ACC112 (cell line): ENCODE results near the gene KRT37.
"Not testable (repeated sequence)": the region's sequence is repeated elsewhere in the genome, so short reads cannot be mapped to it uniquely, and the experiment has no call there.

Source experiments
- H2AFZ ChIP-seq: fragments of 200-600 bp; sonication (generic); one replicate; pipeline ENCODE4 v1.6.0; 2017; ENCODE audit warnings: antibody characterized with exemption, low read length; ENCODE audit not compliant: unreplicated experiment
- H3K27ac ChIP-seq: fragments of 200-600 bp; sonication (generic); 2 replicates; pipeline ENCODE4 v1.5.1; 2014; ENCODE audit warnings: low read depth, mild to moderate bottlenecking, antibody characterized with exemption, low read length, moderate library complexity
- H3K27me3 ChIP-seq: fragments of 200-600 bp; sonication (generic); 2 replicates; pipeline ENCODE4 v1.6.1; 2014; ENCODE audit warnings: mild to moderate bottlenecking, antibody characterized with exemption, low read length, moderate library complexity, mixed read lengths; ENCODE audit not compliant: insufficient read depth
- H3K36me3 ChIP-seq: fragments of 200-600 bp; sonication (generic); 2 replicates; pipeline ENCODE4 v1.6.1; 2016; ENCODE audit warnings: mild to moderate bottlenecking, antibody characterized with exemption, low read length, moderate library complexity, mixed read lengths; ENCODE audit not compliant: insufficient read depth
- H3K4me1 ChIP-seq: fragments of 200-600 bp; sonication (generic); one replicate; pipeline ENCODE4 v1.6.1; 2016; ENCODE audit warnings: low read length, mixed read lengths; ENCODE audit not compliant: insufficient read depth, unreplicated experiment, control insufficient read depth
- H3K4me3 ChIP-seq: fragments of 200-600 bp; sonication (generic); 2 replicates; pipeline ENCODE4 v1.5.1; 2014; ENCODE audit warnings: mild to moderate bottlenecking, low read depth, low read length
- H3K79me2 ChIP-seq: fragments of 200-600 bp; sonication (generic); one replicate; pipeline ENCODE4 v1.6.0; 2016; ENCODE audit warnings: low read length; ENCODE audit not compliant: control insufficient read depth, unreplicated experiment, insufficient read depth

KRT37 gene

GRCh38 chr17:41437769-41438168, 13.4 kb upstream of the KRT37 start:
- Histone ChIP-seq H2AFZ (no peak overlapping the region), H3K79me2 (no peaks in the 10 kb centered on the region), H3K27me3 (no peaks in the 10 kb centered on the region), H3K36me3 (no peaks in the 10 kb centered on the region), H3K27ac (no peak overlapping the region), H3K4me3 (no peak overlapping the region), H3K4me1 (peaks cover 4% of the 10 kb centered on the region)

- Histone ChIP-seq H3K79me2 (no peaks in the 10 kb centered on the region), H3K36me3 (no peaks in the 10 kb centered on the region), H3K27me3 (no peaks in the 10 kb centered on the region), H3K4me3 (no peak overlapping the region), H2AFZ (no peak overlapping the region), H3K4me1 (no peaks in the 10 kb centered on the region), H3K27ac (no peak overlapping the region)
Observed at GRCh38 chr17:41437254-41437653, 12.9 kb upstream of the KRT37 start.

- no peak overlapping the region for H3K27ac ChIP-seq
- H3K4me1 ChIP-seq: no peaks in the 10 kb centered on the region
- no peak overlapping the region for H2AFZ ChIP-seq
- no peaks in the 10 kb centered on the region for H3K27me3 ChIP-seq
- no peaks in the 10 kb centered on the region for H3K36me3 ChIP-seq
- no peak overlapping the region for H3K4me3 ChIP-seq
- no peaks in the 10 kb centered on the region for H3K79me2 ChIP-seq
Observed at GRCh38 chr17:41434415-41434814, 10.0 kb upstream of the KRT37 start.

- no peak overlapping the region for H2AFZ ChIP-seq
- no peaks in the 10 kb centered on the region for H3K27me3 ChIP-seq
Observed at GRCh38 chr17:41434005-41434404, 9.6 kb upstream of the KRT37 start.

GRCh38 chr17:41433586-41433985, 9.2 kb upstream of the KRT37 start:
- no peaks in the 10 kb centered on the region for H3K27me3 ChIP-seq
- H3K4me1 ChIP-seq: peaks cover 5% of the 10 kb centered on the region
- no peak overlapping the region for H3K4me3 ChIP-seq
- no peaks in the 10 kb centered on the region for H3K79me2 ChIP-seq
- no peak overlapping the region for H2AFZ ChIP-seq
- H3K27ac ChIP-seq: no peak overlapping the region
- no peaks in the 10 kb centered on the region for H3K36me3 ChIP-seq

More at GRCh38 chr17:41434005-41434404, 9.6 kb upstream of the KRT37 start:
- Histone ChIP-seq H3K27ac (no peak overlapping the region), H3K4me3 (no peak overlapping the region), H3K36me3 (no peaks in the 10 kb centered on the region), H3K79me2 (no peaks in the 10 kb centered on the region), H3K4me1 (peaks cover under 1% of the 10 kb centered on the region)

- not testable (repeated sequence) for H3K36me3 ChIP-seq, H3K4me1 ChIP-seq, H3K4me3 ChIP-seq, H3K79me2 ChIP-seq, H2AFZ ChIP-seq, H3K27me3 ChIP-seq, H3K27ac ChIP-seq
Observed at GRCh38 chr17:41430376-41430775, 6.0 kb upstream of the KRT37 start.

GRCh38 chr17:41429667-41430066, 5.3 kb upstream of the KRT37 start:
- H3K36me3 ChIP-seq: no peaks in the 10 kb centered on the region
- H3K4me1 ChIP-seq: peaks cover 8% of the 10 kb centered on the region
- H3K27ac ChIP-seq: no peak overlapping the region
- no peak overlapping the region for H2AFZ ChIP-seq
- no peaks in the 10 kb centered on the region for H3K27me3 ChIP-seq
- H3K79me2 ChIP-seq: no peaks in the 10 kb centered on the region
- H3K4me3 ChIP-seq: no peak overlapping the region

- Histone ChIP-seq H3K36me3 (no peaks in the 10 kb centered on the region), H3K27me3 (no peaks in the 10 kb centered on the region), H2AFZ (no peak overlapping the region), H3K4me3 (no peak overlapping the region), H3K27ac (no peak overlapping the region), H3K79me2 (no peaks in the 10 kb centered on the region), H3K4me1 (peaks cover 8% of the 10 kb centered on the region)
Observed at GRCh38 chr17:41428591-41429291, 4.4 kb upstream of the KRT37 start.

- not testable (repeated sequence) for H3K27ac ChIP-seq, H3K4me3 ChIP-seq, H2AFZ ChIP-seq, H3K36me3 ChIP-seq, H3K79me2 ChIP-seq, H3K27me3 ChIP-seq
- H3K4me1 ChIP-seq: peaks cover 24% of the 10 kb centered on the region
Observed at GRCh38 chr17:41422586-41422985, 1.8 kb downstream of the KRT37 start.

GRCh38 chr17:41421617-41422016, 2.8 kb downstream of the KRT37 start:
- H3K36me3 ChIP-seq: no peaks in the 10 kb centered on the region
- H3K4me3 ChIP-seq: no peak overlapping the region
- no peak overlapping the region for H3K27ac ChIP-seq
- no peak overlapping the region for H2AFZ ChIP-seq
- no peaks in the 10 kb centered on the region for H3K79me2 ChIP-seq
- H3K27me3 ChIP-seq: no peaks in the 10 kb centered on the region
- H3K4me1 ChIP-seq: peaks cover 28% of the 10 kb centered on the region

- Histone ChIP-seq H3K36me3 (no peaks in the 10 kb centered on the region), H3K4me3 (no peak overlapping the region), H3K27me3 (no peaks in the 10 kb centered on the region), H3K79me2 (no peaks in the 10 kb centered on the region), H3K27ac (no peak overlapping the region), H2AFZ (no peak overlapping the region), H3K4me1 (peaks cover 33% of the 10 kb centered on the region)
Observed at GRCh38 chr17:41421116-41421515, 3.3 kb downstream of the KRT37 start.
